HG02588 (cell line): ENCODE results near the gene NOP14.
"Not testable (repeated sequence)": the region's sequence is repeated elsewhere in the genome, so short reads cannot be mapped to it uniquely, and the experiment has no call there.

ENCODE experiments used
- ATAC-seq: cut with Tn5 transposase; IDR thresholded peaks from one replicate; pipeline ENCODE4 v1.9.1; 2021; ENCODE audit warnings: mild to moderate bottlenecking, moderate library complexity; ENCODE audit not compliant: unreplicated experiment

NOP14 gene

DNA sequence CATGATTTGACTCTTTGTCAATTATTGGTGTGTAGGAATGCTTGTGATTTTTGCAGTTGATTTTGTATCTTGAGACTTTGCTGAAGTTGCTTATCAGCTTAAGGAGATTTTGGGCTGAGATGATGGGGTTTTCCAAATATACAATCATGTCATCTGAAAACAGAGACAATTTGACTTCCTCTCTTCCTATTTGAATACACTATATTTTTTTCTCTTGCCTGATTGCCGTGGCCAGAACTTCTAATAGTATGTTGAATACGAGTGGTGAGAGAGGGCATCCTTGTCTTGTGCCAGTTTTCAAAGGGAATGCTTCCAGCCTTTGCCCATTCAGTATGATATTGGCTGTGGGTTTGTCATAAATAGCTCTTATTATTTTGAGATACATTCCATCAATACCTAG is 44.9 kb downstream of the NOP14 start:
- not testable (repeated sequence) for ATAC-seq

DNA sequence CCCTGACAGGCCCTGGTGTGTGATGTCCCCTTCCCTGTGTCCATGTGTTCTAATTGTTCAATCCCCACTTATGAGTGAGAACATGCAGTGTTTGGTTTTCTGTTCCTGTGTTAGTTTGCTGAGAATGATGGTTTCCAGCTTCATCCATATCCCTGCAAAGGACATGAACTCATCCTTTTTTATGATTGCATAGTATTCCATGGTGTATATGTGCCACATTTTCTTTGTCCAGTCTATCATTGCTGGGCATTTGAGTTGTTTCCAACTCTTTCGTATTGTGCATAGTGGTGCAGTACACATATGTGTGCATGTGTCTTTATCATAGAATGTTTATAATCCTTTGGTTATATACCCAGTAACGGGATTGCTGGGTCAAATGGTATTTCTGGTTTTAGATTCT is 46.5 kb downstream of the NOP14 start:
- ATAC-seq = not testable (repeated sequence)

DNA sequence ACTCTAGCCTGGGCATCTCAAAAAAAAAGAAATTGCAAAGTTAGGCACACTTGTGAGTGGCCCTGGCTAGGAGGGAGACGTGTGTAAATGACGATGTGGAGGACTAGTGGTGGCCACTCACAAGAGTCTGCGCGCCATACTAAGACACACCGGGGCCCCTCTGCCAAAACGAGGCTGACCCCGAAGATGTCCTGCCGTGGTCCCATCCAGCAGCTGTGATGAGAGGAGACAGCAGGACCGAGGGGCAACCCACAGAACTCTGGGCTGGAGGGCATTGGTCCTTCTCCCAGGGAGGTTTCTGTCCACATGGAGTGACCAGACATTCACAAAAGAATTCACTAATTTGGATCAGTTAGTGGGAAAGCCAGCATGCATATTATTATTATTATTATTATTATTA is 47.4 kb downstream of the NOP14 start:
- no peak for ATAC-seq

DNA sequence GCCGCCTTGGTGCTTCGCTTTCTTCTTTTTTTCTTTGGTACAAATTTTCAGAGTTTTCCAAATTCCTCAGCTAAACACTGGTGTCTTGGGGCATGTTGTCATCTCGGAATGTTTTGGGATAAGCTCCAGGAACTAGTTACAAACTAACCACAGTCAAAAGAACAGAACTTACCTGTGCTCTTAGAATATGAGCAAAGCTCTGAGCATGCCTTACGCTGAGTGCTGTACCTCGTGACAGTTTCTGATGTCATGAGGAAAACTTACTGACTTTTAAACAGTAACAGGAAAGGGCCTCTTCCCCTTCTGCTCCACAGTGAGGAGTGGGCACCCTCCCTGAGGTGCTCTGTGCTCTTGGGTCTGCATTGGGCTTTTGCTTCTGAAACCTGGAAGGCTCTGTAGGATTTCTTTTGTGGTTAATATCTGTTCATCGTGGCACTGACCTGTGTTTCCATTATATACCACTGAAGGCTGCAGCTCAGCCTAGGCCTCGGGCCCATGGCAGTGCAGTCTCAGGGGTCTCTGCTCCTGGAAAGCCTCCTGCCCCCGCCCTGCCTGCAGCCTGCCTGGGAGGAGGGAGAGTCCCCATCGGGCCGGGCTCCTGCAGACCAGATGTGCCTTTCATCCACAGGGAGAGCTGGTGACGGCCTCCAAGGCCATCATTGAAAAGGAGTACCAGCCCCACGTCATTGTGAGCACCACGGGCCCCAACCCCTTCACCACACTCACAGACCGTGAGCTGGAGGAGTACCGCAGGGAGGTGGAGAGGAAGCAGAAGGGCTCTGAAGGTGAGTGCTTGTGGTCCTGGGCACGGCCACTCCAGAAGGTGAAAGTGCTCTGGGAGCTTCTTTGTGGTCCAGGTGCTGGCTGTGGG is 48.7 kb downstream of the NOP14 start:
- no peak for ATAC-seq

DNA sequence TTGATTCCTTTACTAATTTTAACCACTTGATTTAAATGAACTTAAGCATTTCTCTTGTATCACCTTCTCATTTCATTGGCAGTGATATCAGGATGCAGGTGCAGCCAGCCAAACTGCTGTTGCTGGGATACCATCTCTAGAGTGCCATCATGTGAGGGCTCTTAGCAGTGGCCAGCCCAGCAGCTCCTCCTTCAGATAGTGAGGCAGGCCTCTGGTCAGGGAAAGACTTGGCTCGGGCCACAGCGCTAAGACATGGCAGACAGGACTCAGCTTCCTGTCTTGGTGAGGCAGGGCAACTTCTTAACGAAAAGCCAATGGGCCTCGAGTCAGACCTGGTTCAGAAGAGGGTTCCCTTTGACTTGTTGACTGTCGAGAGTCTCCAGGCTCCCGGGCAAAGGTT is 50.0 kb downstream of the NOP14 start:
- ATAC-seq = no peak

DNA sequence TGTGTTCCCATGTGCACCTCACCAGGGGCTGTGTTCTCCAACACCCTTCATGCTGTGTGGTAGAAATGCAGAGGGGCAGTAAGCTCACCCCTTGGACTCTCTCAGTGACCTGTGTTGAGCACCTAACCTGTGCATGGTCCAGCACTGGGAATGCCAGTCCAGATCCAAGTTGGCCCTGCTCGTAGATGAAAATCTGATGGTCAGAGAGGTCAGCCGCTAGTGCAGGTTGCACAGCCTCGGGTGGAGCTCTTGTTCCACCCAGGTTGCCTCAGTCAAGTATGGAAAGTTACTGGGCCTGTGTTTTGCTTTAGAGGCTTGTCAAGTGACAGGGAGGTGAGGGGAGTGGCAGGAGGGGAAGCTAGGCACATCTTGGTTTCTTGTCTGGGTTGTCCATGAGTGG is 51.3 kb downstream of the NOP14 start:
- ATAC-seq = no peak

DNA sequence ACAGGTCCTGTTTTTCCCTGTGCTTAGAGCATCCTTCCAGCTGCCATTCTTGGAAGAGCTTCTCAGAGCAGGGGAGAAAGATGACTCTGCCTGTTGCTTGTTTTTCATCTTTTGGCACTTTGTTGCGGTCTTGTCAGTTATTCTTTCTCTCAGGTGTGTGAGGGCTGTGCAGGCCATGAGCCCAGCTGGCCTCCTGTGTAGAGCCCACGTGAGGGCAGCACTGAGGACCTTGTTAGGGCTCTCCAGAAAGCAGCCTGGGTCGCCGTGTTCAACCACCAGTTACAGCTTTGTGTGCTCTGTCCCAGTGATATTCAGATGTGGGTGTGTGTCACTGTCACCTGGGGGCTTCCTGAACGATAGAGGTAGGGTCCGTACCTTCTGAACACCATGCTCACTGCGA is 52.8 kb downstream of the NOP14 start:
- no peak for ATAC-seq

DNA sequence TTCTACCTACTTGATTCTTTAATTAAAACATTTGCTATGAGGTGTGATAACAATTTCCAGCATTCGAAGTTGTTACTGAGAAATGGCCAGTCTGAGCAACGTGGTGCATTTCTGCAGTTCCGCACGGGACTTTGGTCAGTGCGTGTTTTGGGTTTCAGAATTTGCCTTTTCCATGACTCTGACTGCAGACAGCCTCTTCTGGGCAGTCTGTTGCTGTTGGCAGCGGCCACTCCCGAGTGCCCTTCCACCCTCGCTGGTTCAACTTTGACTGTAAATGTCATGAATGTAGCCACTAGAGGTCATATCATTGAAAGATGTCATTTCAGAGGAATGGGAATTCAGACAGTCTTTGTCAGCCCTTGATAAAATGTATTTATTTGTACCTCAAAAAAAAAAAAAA is 53.6 kb downstream of the NOP14 start:
- ATAC-seq = no peak

DNA sequence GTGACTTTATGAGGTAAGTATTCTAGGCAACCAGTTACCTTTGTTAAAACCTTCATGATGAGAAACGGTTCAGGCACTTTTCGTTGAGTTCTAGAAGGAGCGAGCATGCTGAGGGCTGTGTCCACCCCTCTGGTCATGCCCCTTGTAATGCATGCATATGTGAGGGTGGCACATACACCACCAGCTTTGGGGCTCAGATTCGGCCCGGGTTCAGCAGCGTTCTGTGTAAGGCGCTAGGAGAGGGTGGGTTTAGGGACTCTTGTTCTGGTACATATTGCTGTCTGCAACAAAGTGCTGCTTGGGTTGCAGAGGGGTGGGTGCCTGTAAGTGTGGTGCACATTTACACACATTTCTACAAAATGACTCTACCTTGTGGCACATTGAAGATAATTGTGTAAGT is 54.5 kb downstream of the NOP14 start:
- ATAC-seq = no peak

DNA sequence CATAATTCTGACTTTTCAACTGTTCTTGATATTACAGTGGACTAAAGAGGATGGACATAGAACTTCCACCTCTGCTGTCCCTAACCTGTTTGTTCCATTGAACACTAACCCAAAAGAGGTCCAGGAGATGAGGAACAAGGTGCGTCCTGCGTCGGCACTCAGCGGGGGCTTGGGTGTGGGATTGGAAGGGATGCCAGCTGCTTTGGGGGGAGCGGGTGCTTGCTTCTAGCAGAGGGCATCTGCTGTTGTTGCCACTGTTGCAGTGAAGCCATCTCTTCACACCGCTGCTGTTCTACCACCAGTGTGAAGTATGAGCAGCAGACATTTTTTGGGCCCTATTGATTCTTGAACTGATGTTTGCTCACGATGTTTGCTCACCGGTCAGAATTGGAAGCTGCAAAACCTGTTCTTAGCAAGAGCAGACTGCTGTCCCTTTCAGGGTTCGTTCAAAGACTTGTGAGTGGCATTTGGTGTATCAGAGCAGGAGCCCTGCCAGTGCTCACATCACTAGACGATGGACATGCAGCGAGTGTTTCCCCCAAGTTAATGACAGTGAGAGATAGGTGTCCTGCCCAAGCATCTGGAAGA is 55.4 kb downstream of the NOP14 start:
- ATAC-seq = no peak

DNA sequence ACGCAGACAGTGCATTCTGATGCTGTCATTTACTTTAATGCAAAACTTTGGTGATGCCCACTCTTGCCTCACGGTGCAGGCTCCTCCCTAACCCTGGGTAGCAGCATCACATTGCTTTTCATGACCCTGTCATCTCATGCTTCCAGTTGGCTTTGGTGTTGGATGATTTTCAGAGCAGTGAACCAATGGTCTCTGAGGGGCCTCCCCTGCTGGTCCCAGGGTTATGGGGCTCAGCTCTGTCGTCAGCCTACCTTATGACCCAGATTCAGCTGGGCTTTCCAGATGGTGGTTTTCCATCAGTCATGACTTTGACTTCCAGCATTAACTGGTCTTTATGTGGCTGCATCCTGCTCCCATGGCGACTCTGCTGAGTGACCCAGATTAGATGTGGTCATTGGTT is 56.0 kb downstream of the NOP14 start:
- no peak for ATAC-seq

DNA sequence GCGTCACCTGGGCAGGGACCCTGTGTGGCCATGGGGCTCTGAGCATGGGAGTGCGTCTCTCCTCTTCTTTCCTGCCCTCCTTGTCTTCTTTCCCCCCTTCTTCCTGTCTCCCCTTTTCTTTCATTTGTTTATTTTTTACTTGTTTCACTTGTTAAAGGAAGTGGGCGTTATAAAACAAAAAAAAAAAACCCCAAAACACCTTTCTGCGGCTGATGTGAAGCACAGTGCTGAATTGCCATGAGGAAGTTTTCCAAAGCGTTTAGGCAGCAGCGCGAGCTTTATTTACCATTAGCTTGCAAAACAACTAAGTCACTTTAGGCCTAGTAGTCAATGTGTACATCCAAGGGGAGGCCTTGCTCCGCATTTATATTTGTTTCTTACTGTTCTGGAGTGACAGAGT is 57.0 kb downstream of the NOP14 start:
- no peak for ATAC-seq

DNA sequence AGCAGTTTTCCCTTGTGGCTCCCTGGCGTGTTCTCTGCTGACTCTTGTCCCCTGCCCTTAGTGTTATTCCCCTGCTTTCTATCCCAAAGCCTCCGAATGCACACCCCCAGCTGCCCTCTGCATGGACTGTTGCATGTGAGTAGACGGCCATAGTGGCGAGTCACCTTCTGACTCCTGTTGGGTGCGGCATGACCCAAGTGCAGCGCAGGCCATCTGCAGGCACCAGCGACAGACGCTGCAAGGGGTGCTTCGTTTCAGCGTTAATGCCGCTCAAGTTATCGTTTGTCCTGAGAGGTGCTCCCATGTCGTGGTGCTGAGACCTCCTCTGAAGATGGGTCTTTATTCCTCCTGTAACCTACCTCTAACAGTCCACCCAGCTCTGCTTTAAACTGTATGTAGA is 57.7 kb downstream of the NOP14 start:
- ATAC-seq = no peak

DNA sequence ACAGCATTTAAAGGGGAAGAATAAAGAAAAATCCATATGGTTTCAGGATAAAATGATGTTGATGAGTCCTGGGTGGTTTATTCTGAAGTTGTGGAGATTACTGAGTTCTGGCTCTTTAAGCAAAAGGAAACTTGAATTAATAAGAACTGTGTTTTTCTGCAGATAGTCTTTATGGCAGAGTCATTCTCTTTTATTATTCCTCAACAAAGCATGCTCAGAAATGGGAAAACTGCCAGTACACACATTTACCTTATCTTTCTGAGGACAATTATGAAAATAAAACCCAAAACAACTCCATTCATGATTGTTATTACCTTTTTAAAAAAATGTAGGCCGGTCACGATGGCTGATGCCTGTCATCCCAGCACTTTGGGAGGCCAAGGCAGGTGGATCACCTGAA is 61.1 kb downstream of the NOP14 start:
- no peak for ATAC-seq

DNA sequence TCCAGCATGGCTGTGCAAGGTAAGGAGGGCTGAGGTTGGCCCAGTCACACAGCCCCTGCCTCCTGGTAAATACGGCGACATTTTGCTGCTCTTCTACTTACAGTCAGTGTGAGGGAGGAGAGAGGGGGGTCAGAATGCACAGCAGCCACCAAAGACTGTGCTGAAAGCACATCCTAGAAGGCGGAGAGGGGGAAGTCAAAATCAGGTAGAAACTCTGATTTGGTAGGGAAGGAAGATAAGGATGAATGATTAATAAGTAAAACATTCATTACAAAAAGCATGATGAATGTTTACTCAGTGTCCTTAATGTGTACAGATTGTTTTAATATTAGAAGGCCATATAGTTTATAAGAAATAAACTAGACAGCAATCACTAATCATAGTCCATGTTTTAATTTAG is 62.0 kb downstream of the NOP14 start:
- ATAC-seq = no peak

DNA sequence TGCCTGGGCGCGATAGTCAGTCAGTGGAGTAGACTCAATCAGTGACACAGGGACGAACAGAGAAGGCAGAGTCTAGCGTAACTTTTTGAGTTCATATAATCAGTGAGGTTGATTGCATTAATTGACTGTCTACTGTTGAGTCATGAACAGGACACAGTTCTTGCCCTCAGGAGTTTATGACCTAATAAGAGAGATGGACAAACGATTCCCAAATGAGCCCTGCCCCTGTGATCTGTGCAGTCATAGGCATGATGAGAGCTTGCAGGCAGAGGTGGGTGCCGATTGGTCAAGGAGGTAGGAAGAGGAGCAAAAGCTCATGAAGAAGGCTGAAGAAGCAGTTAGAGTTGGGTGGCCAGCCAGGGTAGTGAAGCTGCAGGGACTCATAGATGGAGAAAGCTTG is 62.5 kb downstream of the NOP14 start:
- no peak for ATAC-seq

DNA sequence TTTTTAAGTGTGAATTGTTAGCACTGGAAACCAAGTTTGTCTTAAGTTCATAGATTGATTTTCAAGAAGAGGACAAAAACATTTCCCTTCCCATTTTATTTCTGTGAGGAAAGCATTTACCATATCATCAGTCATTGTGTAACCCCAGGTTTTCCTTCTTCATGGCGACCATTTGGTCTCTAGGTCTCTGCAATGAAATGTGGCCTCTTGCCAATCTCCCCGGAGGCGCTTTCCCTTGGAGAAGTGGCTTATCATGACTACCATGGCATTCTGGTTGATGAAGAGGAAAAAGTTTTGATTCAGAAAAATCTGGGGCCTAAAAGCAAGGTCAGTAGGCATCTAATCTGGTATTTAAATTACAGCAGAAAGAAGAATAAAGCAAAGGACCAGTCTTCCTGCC is 65.2 kb downstream of the NOP14 start:
- ATAC-seq = no peak

DNA sequence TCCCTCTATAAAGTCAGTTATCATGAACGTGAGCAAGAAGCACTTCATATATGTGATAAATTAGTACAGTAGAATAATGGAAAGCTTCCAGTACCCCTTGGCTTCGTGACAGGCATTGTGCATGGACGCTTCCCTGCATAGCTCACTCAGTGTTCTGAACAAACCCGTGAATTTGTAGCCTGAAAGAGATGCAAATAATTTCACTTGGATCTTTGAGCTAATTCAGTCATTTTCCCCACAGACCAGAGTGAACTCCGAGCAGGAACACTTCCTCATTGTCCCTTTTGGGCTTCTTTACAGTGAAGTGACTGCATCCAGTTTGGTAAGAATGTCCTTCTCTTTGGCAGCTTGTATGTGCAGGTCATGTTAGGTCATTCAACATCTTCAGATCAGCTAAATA is 69.4 kb downstream of the NOP14 start:
- no peak for ATAC-seq

DNA sequence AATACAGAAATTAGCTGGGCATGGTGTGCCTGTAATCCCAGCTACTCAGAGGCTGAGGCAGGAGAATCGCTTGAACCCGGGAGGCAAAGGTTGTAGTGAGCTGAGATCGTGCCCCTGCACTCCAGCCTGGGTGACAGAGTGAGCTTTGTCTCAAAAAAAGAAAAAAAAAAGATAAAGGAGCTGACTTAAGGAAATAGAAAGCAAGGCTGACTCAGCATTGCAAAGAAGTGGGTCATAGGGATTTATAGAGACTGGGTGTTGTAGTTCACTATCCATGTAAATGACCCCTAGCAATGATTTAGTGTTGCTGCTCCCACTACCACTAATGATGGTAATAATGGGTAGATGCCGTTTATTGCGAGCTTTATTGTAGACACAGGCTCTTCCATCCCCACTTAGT is 71.9 kb downstream of the NOP14 start:
- no peak for ATAC-seq

DNA sequence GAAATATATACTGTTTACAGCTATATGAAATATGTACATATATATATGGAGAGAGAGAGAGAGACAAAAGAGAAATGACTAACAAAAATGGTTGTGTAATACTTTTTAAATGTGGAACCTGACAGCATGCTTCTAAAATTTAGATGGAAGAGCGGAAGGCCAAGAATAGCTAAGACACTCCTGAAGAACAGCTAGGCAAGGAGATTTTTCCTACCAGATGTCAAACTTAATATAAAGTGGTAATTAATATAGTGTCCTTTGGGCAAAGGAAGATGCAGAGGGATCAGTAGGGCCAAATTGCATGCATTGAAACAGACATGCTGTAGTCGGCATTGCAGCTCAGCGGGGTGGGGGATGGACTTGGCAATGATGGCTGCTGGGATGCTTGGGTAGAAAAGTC is 74.3 kb downstream of the NOP14 start:
- ATAC-seq = no peak
